PC-9 (cell line): ENCODE results near the gene USP4. TPM values are rescaled to one million over a fixed set of nuclear protein-coding genes. Genes with fewer than 3 reads are reported as not detected.

Source experiments
- BruUV-seq: library from RNA; stranded (reverse); fragments of 400-500 nt; replicated peaks from 2 replicates; lab custom pipeline; 2021; lab: Mats Ljungman, UMichigan
- CTCF ChIA-PET: fragments of 300-600 bp; sonication (Branson Sonifier 250); formaldehyde crosslinking; loops from one replicate; lab custom pipeline; 2022; ENCODE audit warnings: antibody characterized with exemption; lab: Charles Lee
- POLR2A ChIA-PET: fragments of 300-600 bp; sonication (Branson Sonifier 250); formaldehyde crosslinking; loops from one replicate; lab custom pipeline; 2022; ENCODE audit warnings: antibody characterized with exemption; ENCODE audit not compliant: unreplicated experiment; lab: Charles Lee
- DNase-seq, 2 experiments: peaks; one replicate each; pipeline versions ENCODE4 v3.0.0 to v3.0.0-alpha.2; 2015 to 2022; ENCODE audit warnings: mixed read lengths in 1 of 2
- H2AFZ ChIP-seq: fragments of 200-600 bp; sonication (generic); 2 replicates; pipeline ENCODE4 v1.8.1; 2017; ENCODE audit warnings: antibody characterized with exemption
- H3F3A ChIP-seq: fragments of 200-600 bp; sonication (generic); 2 replicates; pipeline ENCODE4 v1.8.1; 2017; ENCODE audit warnings: antibody characterized with exemption, mild to moderate bottlenecking, low read depth; ENCODE audit not compliant: insufficient read depth
- H3K27ac ChIP-seq: fragments of 200-600 bp; sonication (generic); 2 replicates; pipeline ENCODE4 v1.6.1; 2016; ENCODE audit warnings: mixed run types
- H3K27me3 ChIP-seq: fragments of 200-600 bp; sonication (generic); 2 replicates; pipeline ENCODE4 v1.6.1; 2016; ENCODE audit warnings: low read depth, mixed run types; ENCODE audit not compliant: insufficient read depth
- H3K36me3 ChIP-seq: fragments of 200-600 bp; sonication (generic); 2 replicates; pipeline ENCODE4 v1.6.1; 2016; ENCODE audit warnings: low read depth, mixed run types
- H3K4me1 ChIP-seq: fragments of 200-600 bp; sonication (generic); replicated peaks from 2 replicates; pipeline ENCODE4 v1.6.1; 2016; ENCODE audit warnings: mixed run types; ENCODE audit not compliant: insufficient read depth
- H3K4me2 ChIP-seq: fragments of 200-600 bp; sonication (generic); 2 replicates; pipeline ENCODE4 v1.6.1; 2017; ENCODE audit warnings: mixed run types
- H3K4me3 ChIP-seq: fragments of 200-600 bp; sonication (generic); 2 replicates; pipeline ENCODE4 v1.6.1; 2016; ENCODE audit warnings: mixed run types
- H3K79me2 ChIP-seq: fragments of 200-600 bp; sonication (generic); 2 replicates; pipeline ENCODE4 v1.6.1; 2017; ENCODE audit warnings: low read depth, mixed run types
- H3K9me2 ChIP-seq: fragments of 200-600 bp; sonication (generic); 2 replicates; pipeline ENCODE4 v1.8.1; 2017; ENCODE audit warnings: mild to moderate bottlenecking; ENCODE audit not compliant: insufficient read depth
- H3K9me3 ChIP-seq: fragments of 200-600 bp; sonication (generic); 2 replicates; pipeline ENCODE4 v1.8.1; 2016; ENCODE audit warnings: low read depth; ENCODE audit not compliant: insufficient read depth
- H4K20me1 ChIP-seq: fragments of 200-600 bp; sonication (generic); 2 replicates; pipeline ENCODE4 v1.8.1; 2017; ENCODE audit not compliant: insufficient read depth
- CTCF ChIP-seq: fragments of 200-600 bp; sonication (generic); conservative IDR thresholded peaks from 2 replicates; pipeline ENCODE4 v1.6.1; 2017; ENCODE audit warnings: mixed run types, antibody characterized with exemption, mild to moderate bottlenecking, moderate library complexity
- EZH2 ChIP-seq: fragments of 200-600 bp; sonication (generic); IDR thresholded peaks from 2 replicates; pipeline ENCODE4 v1.8.0; 2017; ENCODE audit warnings: antibody characterized with exemption, low read depth
- intact Hi-C: fragments of 100-400 bp; cut with micrococcal nuclease; formaldehyde crosslinking; loops from one replicate; pipeline ENCODE4 v1.10.0; 2022; ENCODE audit not compliant: unreplicated experiment
- total RNA-seq: library from RNA; stranded (reverse); gene quantifications from 2 replicates; pipeline ENCODE4 v1.2.3, GENCODE V29; 2021

The USP4 gene
- total RNA-seq, 1 experiment from 2014 or later = 42.9 TPM

- TF ChIP-seq EZH2 (no peak), CTCF (no peak)
- no TSS peak for BruUV-seq
- ChIA-PET POLR2A (no interaction called here), CTCF (no interaction called here)
- Histone ChIP-seq H3K36me3 (no peaks in the 10 kb centered on the region), H4K20me1 (no peaks in the 10 kb centered on the region), H3K27me3 (no peaks in the 10 kb centered on the region), H3K9me3 (no peaks in the 10 kb centered on the region), H3F3A (peaks cover 57% of the 10 kb centered on the region), H3K79me2 (no peaks in the 10 kb centered on the region), H3K27ac (peak overlapping the region; percentile 90), H2AFZ (peak overlapping the region; percentile 36; the same call in 1 of the 2 replicates), H3K9me2 (no peaks in the 10 kb centered on the region), H3K4me2 (peak overlapping the region; percentile 62), H3K4me1 (peaks cover 58% of the 10 kb centered on the region), H3K4me3 (no peak overlapping the region; the same call in 1 of the 2 replicates)
- intact Hi-C loops = loop anchor here (5.0 kb wide), 1 partner anchor 325 kb away; the partner anchor contains the start of gene APEH
- peak; percentile 70 to 84 for DNase-seq
These were observed 7.0 kb upstream of the USP4 start for GRCh38 chr3:49346797-49347251.

GRCh38 chr3:49343163-49343562, 3.3 kb upstream of the USP4 start:
- H3K4me3 ChIP-seq = no peak overlapping the region
- H3K4me1 ChIP-seq = peaks cover 37% of the 10 kb centered on the region
- H3K36me3 ChIP-seq = no peaks in the 10 kb centered on the region
- no peaks in the 10 kb centered on the region for H3K27me3 ChIP-seq
- CTCF ChIA-PET = no interaction called here
- peaks cover 16% of the 10 kb centered on the region for H3K79me2 ChIP-seq
- H3K4me2 ChIP-seq = no peak overlapping the region
- no TSS peak for BruUV-seq
- no peaks in the 10 kb centered on the region for H4K20me1 ChIP-seq
- POLR2A ChIA-PET = no interaction called here
- intact Hi-C loops = no loop called here
- H3K27ac ChIP-seq = no peak overlapping the region
- TF ChIP-seq EZH2 = no peak
- TF ChIP-seq CTCF = no peak
- no peak overlapping the region for H2AFZ ChIP-seq
- H3K9me3 ChIP-seq = no peaks in the 10 kb centered on the region
- no peak for DNase-seq
- no peaks in the 10 kb centered on the region for H3K9me2 ChIP-seq
- H3F3A ChIP-seq = peaks cover 51% of the 10 kb centered on the region

GRCh38 chr3:49341996-49342395, 2.1 kb upstream of the USP4 start:
- Histone ChIP-seq H3K79me2 (peaks cover 28% of the 10 kb centered on the region), H3K4me3 (no peak overlapping the region), H3K9me2 (no peaks in the 10 kb centered on the region), H3K27me3 (no peaks in the 10 kb centered on the region), H3K36me3 (no peaks in the 10 kb centered on the region), H3K27ac (no peak overlapping the region), H3K9me3 (no peaks in the 10 kb centered on the region), H3K4me2 (no peak overlapping the region), H3K4me1 (peaks cover 25% of the 10 kb centered on the region), H2AFZ (no peak overlapping the region), H3F3A (peaks cover 47% of the 10 kb centered on the region), H4K20me1 (no peaks in the 10 kb centered on the region)
- DNase-seq = no peak
- no peak for TF ChIP-seq EZH2
- TF ChIP-seq CTCF = no peak
- ChIA-PET CTCF (interaction anchor here (0.6 kb wide), 1 partner anchor 68 kb away, joined by 4 read pairs; no protein-coding TSS in a partner anchor), POLR2A (interaction anchor here (0.5 to 0.7 kb wide), 3 partner anchors 11 to 221 kb away, joined by 4 to 10 read pairs (median 4); partner anchors contain the start of genes TCTA and USP19)
- no TSS peak for BruUV-seq
- intact Hi-C loops = no loop called here
